GDM1 (cell line): Measurements from ENCODE around the gene DSPP.

Experiments used
- DNase-seq: peaks from one replicate; lab custom pipeline; 2025; lab: John Stamatoyannopoulos, UW

Gene DSPP

GRCh38 chr4:87631668-87632067 lies 23.3 kb downstream of the DSPP start:
- DNase-seq = no peak

DNA sequence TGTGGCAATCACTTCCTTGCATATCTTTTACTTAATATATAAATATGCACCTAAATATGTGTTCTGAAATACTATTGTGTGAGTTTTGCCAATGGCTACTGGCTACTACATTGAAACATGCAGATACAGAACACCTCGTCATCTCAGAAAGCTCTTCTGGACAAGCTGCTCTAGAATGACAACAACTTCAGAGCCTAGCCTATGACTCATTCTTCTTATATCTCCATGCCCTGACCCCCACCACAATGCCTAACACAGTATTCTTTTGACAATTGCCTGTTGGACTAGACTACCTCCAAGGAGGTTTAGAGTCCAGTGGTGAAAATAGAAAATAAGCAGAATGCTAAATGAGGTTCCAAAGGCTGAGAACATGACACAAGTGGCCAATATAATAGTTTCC lies 24.1 kb downstream of the DSPP start:
- DNase-seq = no peak

DNA sequence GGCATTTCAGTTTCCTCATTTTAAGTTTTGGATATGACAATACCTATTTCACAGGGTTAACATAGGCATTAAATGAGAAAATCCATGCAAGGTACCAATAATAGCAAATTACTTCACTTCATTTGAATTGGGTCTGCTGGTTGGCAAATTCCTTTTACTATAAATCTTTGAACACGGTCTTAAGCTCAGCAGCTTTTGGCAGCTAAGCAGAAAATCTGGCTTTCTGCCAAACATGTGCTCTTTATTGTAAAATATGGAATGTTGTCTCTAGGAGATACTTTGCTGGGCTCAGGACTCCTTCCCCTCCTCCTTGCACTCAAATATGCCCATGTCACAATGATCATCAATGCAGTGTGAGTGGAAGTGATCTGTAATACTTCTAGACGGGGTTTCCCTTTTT lies 24.9 kb downstream of the DSPP start:
- DNase-seq = no peak

- no peak for DNase-seq
Measured at GRCh38 chr4:87644286-87644685, 36.0 kb downstream of the DSPP start.

GRCh38 chr4:87649980-87650379 lies 41.7 kb downstream of the DSPP start, which contains the start of gene DMP1:
Gene DMP1, plus strand, starts transcription at chr4:87650280. Its CDS starts 6,213 bp downstream, at chr4:87656493.
- no peak for DNase-seq

GRCh38 chr4:87650938-87651337 lies 42.6 kb downstream of the DSPP start:
- no peak for DNase-seq

GRCh38 chr4:87651941-87652340 lies 43.6 kb downstream of the DSPP start:
- DNase-seq = no peak

GRCh38 chr4:87654487-87655044 lies 46.2 kb downstream of the DSPP start:
- no peak for DNase-seq

DNA sequence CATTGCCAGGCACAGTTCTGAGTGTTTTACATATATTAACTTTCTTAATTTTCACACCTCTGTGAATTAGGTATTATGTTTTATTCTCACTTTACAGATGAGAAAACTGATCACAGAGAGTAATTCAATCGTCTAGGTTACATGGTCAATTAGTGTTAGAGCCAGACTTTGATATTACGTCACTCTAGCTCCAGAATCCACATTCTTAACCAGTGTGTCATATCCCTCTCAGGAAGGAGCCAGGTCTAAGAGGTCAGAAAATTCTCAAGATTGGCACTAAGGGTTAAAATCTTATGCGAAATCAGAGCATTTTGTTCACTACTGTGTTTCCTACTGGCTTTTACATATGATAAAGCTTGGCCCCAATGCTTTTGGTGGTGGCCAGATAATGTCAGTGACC lies 49.2 kb downstream of the DSPP start:
- no peak for DNase-seq

DNA sequence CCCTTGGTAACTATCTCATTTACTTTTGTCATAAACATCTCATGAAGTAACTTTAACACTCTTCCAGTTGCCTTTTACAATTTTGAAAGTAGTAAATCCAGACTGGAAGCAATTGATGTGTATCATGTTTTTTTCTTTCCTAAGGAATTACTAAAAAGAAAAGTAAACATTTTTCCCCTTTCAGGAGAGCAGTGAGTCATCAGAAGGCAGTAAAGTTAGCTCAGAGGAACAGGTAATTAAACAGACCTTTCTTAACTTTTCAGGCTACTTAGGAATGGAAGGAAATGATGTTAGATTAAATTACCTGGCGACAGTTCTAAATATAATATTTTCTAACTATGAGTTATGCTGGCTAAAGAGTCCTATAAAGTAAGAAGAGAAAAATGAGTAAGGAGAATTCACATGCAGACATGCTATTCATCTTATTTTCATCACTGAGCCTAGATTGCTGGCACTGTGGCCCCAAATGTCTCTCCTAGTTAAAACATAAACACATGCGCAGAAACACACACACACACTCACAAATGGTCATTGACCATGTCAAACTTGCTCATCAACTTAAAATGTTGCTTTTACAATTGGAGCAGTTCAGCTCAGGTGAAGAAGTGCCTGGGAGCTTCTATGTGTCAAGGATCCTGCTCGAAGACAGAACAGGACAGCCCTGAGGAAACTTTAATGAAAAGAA lies 51.1 kb downstream of the DSPP start:
- DNase-seq = no peak

DNA sequence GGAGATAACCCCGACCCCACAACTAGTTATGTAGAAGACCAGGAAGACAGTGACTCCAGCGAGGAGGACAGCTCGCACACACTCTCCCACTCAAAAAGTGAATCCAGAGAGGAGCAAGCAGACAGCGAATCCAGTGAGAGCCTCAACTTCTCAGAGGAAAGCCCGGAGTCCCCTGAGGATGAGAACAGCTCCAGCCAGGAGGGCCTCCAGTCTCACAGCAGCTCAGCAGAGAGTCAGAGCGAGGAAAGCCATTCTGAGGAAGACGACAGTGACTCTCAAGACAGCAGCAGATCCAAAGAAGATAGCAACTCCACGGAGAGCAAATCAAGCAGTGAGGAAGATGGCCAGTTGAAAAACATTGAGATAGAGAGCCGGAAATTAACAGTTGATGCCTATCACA lies 54.5 kb downstream of the DSPP start:
- no peak for DNase-seq
